Keratinocyte (primary cell): ENCODE data around the gene CAPN5. TPM values are rescaled to one million over a fixed set of nuclear protein-coding genes. Genes with fewer than 3 reads are reported as not detected.

Source experiments
- DNase-seq: peaks from one replicate; pipeline ENCODE4 v3.0.0-alpha.2; 2011; ENCODE audit warnings: low read depth, missing footprints, low spot score
- FAIRE-seq: peaks from 2 replicates; lab custom pipeline; 2011; peaks lifted over from hg19 to GRCh38; lab: Jason Lieb, UNC
- H2AFZ ChIP-seq: 2 replicates; pipeline ENCODE4 v1.6.0; 2012; ENCODE audit warnings: low read length, control low read depth, inconsistent platforms; ENCODE audit not compliant: control insufficient read depth
- H3K27ac ChIP-seq: 2 replicates; pipeline ENCODE4 v1.5.1; 2011; ENCODE audit warnings: low read length; ENCODE audit not compliant: control insufficient read depth, insufficient read depth
- H3K27me3 ChIP-seq: 3 replicates; pipeline ENCODE4 v1.6.0; 2011; ENCODE audit warnings: low read length; ENCODE audit not compliant: control insufficient read depth, insufficient read depth; ENCODE audit errors: extremely low read depth
- H3K36me3 ChIP-seq, 2 experiments: 2 replicates in 1 of 2; 3 replicates in 1 of 2; pipeline ENCODE4 v1.5.1; 2011; ENCODE audit warnings: low read length in 2 of 2, mild to moderate bottlenecking in 1 of 2; ENCODE audit not compliant: control insufficient read depth in 2 of 2, insufficient read depth in 2 of 2; ENCODE audit errors: extremely low read depth in 1 of 2
- H3K4me1 ChIP-seq: 3 replicates; pipeline ENCODE4 v1.5.1; 2011; ENCODE audit warnings: low read length; ENCODE audit not compliant: control insufficient read depth, insufficient read depth; ENCODE audit errors: extremely low read depth
- H3K4me2 ChIP-seq: 3 replicates; pipeline ENCODE4 v1.6.0; 2011; ENCODE audit warnings: low read depth, low read length; ENCODE audit not compliant: control insufficient read depth, insufficient read depth; ENCODE audit errors: extremely low read depth
- H3K4me3 ChIP-seq, 3 experiments: fragments of 200-600 bp in 1 of 3; sonication (generic) in 1 of 3; 2 replicates in 2 of 3; 3 replicates in 1 of 3; pipeline ENCODE4 v1.5.1; 2011 to 2016; ENCODE audit warnings: low read length in 3 of 3, mild to moderate bottlenecking in 3 of 3, control low read depth in 2 of 3, inconsistent platforms in 1 of 3, low read depth in 1 of 3, mixed read lengths in 1 of 3, mixed run types in 1 of 3, moderate library complexity in 1 of 3; ENCODE audit not compliant: control insufficient read depth in 2 of 3, insufficient read depth in 2 of 3; ENCODE audit errors: extremely low read depth in 1 of 3
- H3K79me2 ChIP-seq: 2 replicates; pipeline ENCODE4 v1.6.0; 2012; ENCODE audit warnings: low read length; ENCODE audit not compliant: control insufficient read depth, insufficient read depth
- H3K9ac ChIP-seq: 3 replicates; pipeline ENCODE4 v1.6.0; 2011; ENCODE audit warnings: low read length; ENCODE audit not compliant: control insufficient read depth, insufficient read depth; ENCODE audit errors: extremely low read depth
- H3K9me1 ChIP-seq: 3 replicates; pipeline ENCODE4 v1.6.0; 2011; ENCODE audit warnings: low read length; ENCODE audit not compliant: control insufficient read depth, insufficient read depth; ENCODE audit errors: extremely low read depth
- H3K9me3 ChIP-seq: 2 replicates; pipeline ENCODE4 v1.5.1; 2012; ENCODE audit warnings: low read depth, low read length; ENCODE audit not compliant: control insufficient read depth
- H4K20me1 ChIP-seq: 3 replicates; pipeline ENCODE4 v1.6.0; 2011; ENCODE audit warnings: low read length; ENCODE audit not compliant: control insufficient read depth, insufficient read depth; ENCODE audit errors: extremely low read depth
- CTCF ChIP-seq, 3 experiments: IDR thresholded peaks in 1 of 3; conservative IDR thresholded peaks in 1 of 3; optimal IDR thresholded peaks in 1 of 3; 2 replicates in 2 of 3; 3 replicates in 1 of 3; pipeline versions ENCODE3 to v1.5.1; 2011; ENCODE audit warnings: low read length in 3 of 3, mild to moderate bottlenecking in 3 of 3, moderate library complexity in 2 of 3, control low read depth in 1 of 3, inconsistent platforms in 1 of 3; ENCODE audit not compliant: insufficient read depth in 2 of 3; ENCODE audit errors: extremely low read depth in 1 of 3
- EZH2 ChIP-seq: IDR thresholded peaks from one replicate; pipeline ENCODE4 v1.6.1; 2012; ENCODE audit warnings: inconsistent platforms, mild to moderate bottlenecking, low read length, moderate library complexity
- dilution Hi-C: fragments of 300-500 bp; cut with MboI; formaldehyde crosslinking; loops from one replicate; pipeline ENCODE4 v1.7.0; 2020; ENCODE audit warnings: low sequenced_read_pairs; ENCODE audit not compliant: extremely low pct_ligation_motif_present
- polyA plus RNA-seq, 5 experiments: library from polyadenylated mRNA; depleted of rRNA in 3 of 5; stranded (reverse) in 3 of 5; stranded (forward) in 1 of 5; unstranded in 1 of 5; fragments of >200 nt; gene quantifications; 1 replicate in 1 of 5; 2 replicates in 3 of 5; 3 replicates in 1 of 5; pipeline versions ENCODE4 v1.2.1 to v1.2.3, GENCODE V29; 2011 to 2012; ENCODE audit warnings: missing spikeins in 2 of 5, low read depth in 1 of 5, low replicate concordance in 1 of 5

The CAPN5 gene
- polyA plus RNA-seq, 1 donor (not counting 4 experiments of a cell fraction or from before 2014, with no cell fraction given): 1.2 TPM

GRCh38 chr11:77171885-77172665 is 105.3 kb downstream of the CAPN5 start:
- H3K4me2 ChIP-seq: no peak overlapping the region
- H3K79me2 ChIP-seq: no peaks in the 10 kb centered on the region
- no peaks in the 10 kb centered on the region for H3K9me1 ChIP-seq
- no peak overlapping the region for H2AFZ ChIP-seq
- dilution Hi-C loops: no loop called here
- TF ChIP-seq EZH2: no peak
- no peak for TF ChIP-seq CTCF (optimal IDR thresholded peaks at IDR 0.05 in 1 of 3, IDR thresholded peaks at IDR 0.05 in 1 of 3, conservative IDR thresholded peaks at IDR 0.05 in 1 of 3; ENCODE audit: extremely low read depth in 1 of 3, insufficient read depth in 2 of 3, low read length in 3 of 3)
- FAIRE-seq (no peak), DNase-seq (no peak)
- H3K9me3 ChIP-seq: no peaks in the 10 kb centered on the region
- H3K4me1 ChIP-seq: no peaks in the 10 kb centered on the region
- no peak overlapping the region for H3K27ac ChIP-seq
- no peak overlapping the region for H3K4me3 ChIP-seq
- H3K27me3 ChIP-seq: no peaks in the 10 kb centered on the region
- H3K9ac ChIP-seq: no peak overlapping the region
- no peaks in the 10 kb centered on the region for H3K36me3 ChIP-seq
- no peaks in the 10 kb centered on the region for H4K20me1 ChIP-seq

GRCh38 chr11:77172666-77172982 is 105.9 kb downstream of the CAPN5 start:
- H3K9me3 ChIP-seq: no peaks in the 10 kb centered on the region
- H4K20me1 ChIP-seq: no peaks in the 10 kb centered on the region
- TF ChIP-seq EZH2 (no peak), CTCF (optimal IDR thresholded peaks at IDR 0.05 in 1 of 3, IDR thresholded peaks at IDR 0.05 in 1 of 3, conservative IDR thresholded peaks at IDR 0.05 in 1 of 3; ENCODE audit: extremely low read depth in 1 of 3, insufficient read depth in 2 of 3, low read length in 3 of 3) (no peak)
- H3K27ac ChIP-seq: no peak overlapping the region
- no peaks in the 10 kb centered on the region for H3K4me1 ChIP-seq
- no peaks in the 10 kb centered on the region for H3K27me3 ChIP-seq
- H3K79me2 ChIP-seq: no peaks in the 10 kb centered on the region
- dilution Hi-C loops: no loop called here
- DNase-seq: no peak
- H3K4me3 ChIP-seq: no peak overlapping the region
- no peaks in the 10 kb centered on the region for H3K36me3 ChIP-seq
- H3K9me1 ChIP-seq: no peaks in the 10 kb centered on the region
- FAIRE-seq: no peak
- no peak overlapping the region for H3K9ac ChIP-seq
- no peak overlapping the region for H3K4me2 ChIP-seq
- H2AFZ ChIP-seq: no peak overlapping the region
